ENCODE data around the gene C1QBP.

C1QBP gene, protein sequence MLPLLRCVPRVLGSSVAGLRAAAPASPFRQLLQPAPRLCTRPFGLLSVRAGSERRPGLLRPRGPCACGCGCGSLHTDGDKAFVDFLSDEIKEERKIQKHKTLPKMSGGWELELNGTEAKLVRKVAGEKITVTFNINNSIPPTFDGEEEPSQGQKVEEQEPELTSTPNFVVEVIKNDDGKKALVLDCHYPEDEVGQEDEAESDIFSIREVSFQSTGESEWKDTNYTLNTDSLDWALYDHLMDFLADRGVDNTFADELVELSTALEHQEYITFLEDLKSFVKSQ

DNA sequence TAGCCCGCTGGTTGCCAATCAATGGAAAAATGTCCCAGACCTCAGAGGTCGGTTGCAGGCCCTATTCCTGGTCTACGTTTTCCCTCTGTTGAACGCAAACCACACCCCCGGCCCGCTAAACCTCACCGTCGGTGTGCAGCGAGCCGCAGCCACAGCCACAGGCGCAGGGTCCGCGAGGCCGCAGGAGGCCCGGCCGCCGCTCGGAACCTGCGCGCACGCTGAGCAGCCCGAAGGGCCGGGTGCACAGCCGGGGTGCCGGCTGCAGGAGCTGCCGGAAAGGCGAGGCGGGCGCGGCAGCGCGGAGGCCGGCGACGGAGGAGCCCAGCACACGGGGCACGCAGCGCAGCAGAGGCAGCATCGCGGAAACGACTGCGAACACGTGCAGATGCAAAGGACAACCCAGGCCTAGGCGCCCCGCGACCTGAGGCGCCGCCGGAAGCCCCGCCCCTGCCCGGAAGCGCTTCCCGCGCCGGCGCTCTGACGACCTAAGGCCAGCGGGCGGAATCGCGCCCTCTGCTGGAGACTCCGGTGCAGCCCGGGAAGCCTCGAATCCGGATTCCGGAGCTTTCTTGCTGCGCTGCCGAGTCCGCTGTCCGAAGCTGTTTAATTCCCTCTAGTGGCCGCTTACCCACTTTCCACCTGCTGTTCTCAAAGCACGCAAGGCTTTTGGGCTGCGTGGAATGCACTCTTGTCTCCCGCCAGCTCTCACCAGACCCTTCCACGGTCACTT is at the start of gene C1QBP:
TSS of gene C1QBP (minus strand) at position 440 of the 730 bp plus-strand sequence. CDS start at position 358, 82 bp downstream.
- Histone ChIP-seq H3K9me2 (ENCODE audit: low read depth, low read length) (no peaks in the 10 kb centered on the region), H3K4me2 (ENCODE audit: low read length) (peak within 1 kb of the TSS; percentile 92), H3K4me3 (ENCODE audit: low read depth, low read length, poor library complexity, severe bottlenecking) (peak within 1 kb of the TSS; percentile 95), H3K9me3 (ENCODE audit: low read length) (no peaks in the 10 kb centered on the region), H3K4me1 (ENCODE audit: insufficient read depth, low read length, severe bottlenecking) (peaks cover 27% of the 10 kb centered on the region), H3K9ac (ENCODE audit: low read length) (peak within 1 kb of the TSS; percentile 97), H3F3A (ENCODE audit: insufficient read depth, low read length) (0 out of 2 replicates have a peak, but pooled peaks cover 6% of the 10 kb centered on the region), H3K79me2 (ENCODE audit: insufficient read depth, low read length) (peaks cover 20% of the 10 kb centered on the region), H4K20me1 (ENCODE audit: insufficient read depth, low read length) (no peaks in the 10 kb centered on the region), H3K36me3 (ENCODE audit: insufficient read depth, low read length) (peaks cover 53% of the 10 kb centered on the region), H3K27ac (ENCODE audit: low read depth, low read length, poor library complexity, severe bottlenecking) (peak within 1 kb of the TSS; percentile 61), H3K27me3 (ENCODE audit: insufficient read depth, low read length) (no peaks in the 10 kb centered on the region), H2AFZ (ENCODE audit: low read length) (no peak within 1 kb of the TSS)
- TF ChIP-seq CTCF (IDR thresholded peaks at IDR 0.05; ENCODE audit: low read length) (peak; percentile 97), EZH2 (IDR thresholded peaks at IDR 0.05; ENCODE audit: borderline replicate concordance, low read length) (no peak)

DNA sequence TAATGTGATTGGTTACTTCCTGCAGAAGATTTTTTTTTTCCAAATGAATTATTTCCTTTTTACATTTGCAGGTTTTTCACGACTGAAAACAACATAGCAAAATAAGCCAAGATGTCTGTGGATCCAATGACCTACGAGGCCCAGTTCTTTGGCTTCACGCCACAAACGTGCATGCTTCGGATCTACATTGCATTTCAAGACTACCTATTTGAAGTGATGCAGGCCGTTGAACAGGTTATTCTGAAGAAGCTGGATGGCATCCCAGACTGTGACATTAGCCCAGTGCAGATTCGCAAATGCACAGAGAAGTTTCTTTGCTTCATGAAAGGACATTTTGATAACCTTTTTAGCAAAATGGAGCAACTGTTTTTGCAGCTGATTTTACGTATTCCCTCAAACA is 49.8 kb upstream of the C1QBP start:
- Histone ChIP-seq H3K27me3 (ENCODE audit: insufficient read depth, low read length) (no peaks in the 10 kb centered on the region), H3K79me2 (ENCODE audit: insufficient read depth, low read length) (peaks cover 17% of the 10 kb centered on the region), H3K4me3 (ENCODE audit: low read depth, low read length, poor library complexity, severe bottlenecking) (no peak overlapping the region), H3K36me3 (ENCODE audit: insufficient read depth, low read length) (peaks cover 53% of the 10 kb centered on the region), H3K9me3 (ENCODE audit: low read length) (peaks cover 5% of the 10 kb centered on the region), H4K20me1 (ENCODE audit: insufficient read depth, low read length) (no peaks in the 10 kb centered on the region), H3K27ac (ENCODE audit: low read depth, low read length, poor library complexity, severe bottlenecking) (no peak overlapping the region), H3K4me2 (ENCODE audit: low read length) (no peak overlapping the region), H2AFZ (ENCODE audit: low read length) (no peak overlapping the region), H3K9ac (ENCODE audit: low read length) (no peak overlapping the region), H3K4me1 (ENCODE audit: insufficient read depth, low read length, severe bottlenecking) (peaks cover 22% of the 10 kb centered on the region), H3K9me2 (ENCODE audit: low read depth, low read length) (no peaks in the 10 kb centered on the region), H3F3A (ENCODE audit: insufficient read depth, low read length) (no peaks in the 10 kb centered on the region)
- no peak for TF ChIP-seq EZH2 (IDR thresholded peaks at IDR 0.05; ENCODE audit: borderline replicate concordance, low read length)
- TF ChIP-seq CTCF (IDR thresholded peaks at IDR 0.05; ENCODE audit: low read length) = no peak

- Histone ChIP-seq H2AFZ (ENCODE audit: low read length) (no peak within 1 kb of the TSS), H3K4me3 (ENCODE audit: low read depth, low read length, poor library complexity, severe bottlenecking) (peak within 1 kb of the TSS; percentile 91), H3K4me1 (ENCODE audit: insufficient read depth, low read length, severe bottlenecking) (peaks cover 22% of the 10 kb centered on the region), H3K79me2 (ENCODE audit: insufficient read depth, low read length) (peaks cover 21% of the 10 kb centered on the region), H3K36me3 (ENCODE audit: insufficient read depth, low read length) (peaks cover 72% of the 10 kb centered on the region), H4K20me1 (ENCODE audit: insufficient read depth, low read length) (no peaks in the 10 kb centered on the region), H3K27ac (ENCODE audit: low read depth, low read length, poor library complexity, severe bottlenecking) (peak within 1 kb of the TSS; percentile 93), H3K9ac (ENCODE audit: low read length) (peak within 1 kb of the TSS; percentile 86), H3F3A (ENCODE audit: insufficient read depth, low read length) (no peaks in the 10 kb centered on the region), H3K27me3 (ENCODE audit: insufficient read depth, low read length) (no peaks in the 10 kb centered on the region), H3K4me2 (ENCODE audit: low read length) (peak within 1 kb of the TSS; percentile 85), H3K9me2 (ENCODE audit: low read depth, low read length) (no peaks in the 10 kb centered on the region), H3K9me3 (ENCODE audit: low read length) (no peaks in the 10 kb centered on the region)
- TF ChIP-seq CTCF (IDR thresholded peaks at IDR 0.05; ENCODE audit: low read length) = no peak
These were observed 47.5 kb upstream of the C1QBP start, which contains the start of gene MIS12 for GRCh38 chr17:5486206-5487124. Gene MIS12 (plus strand): TSS chr17:5486566. CDS start chr17:5488863, 2,297 bp downstream.
